GM18861 (cell line): ENCODE results near the gene ITGB1BP1.

Experiments used
- ATAC-seq: cut with Tn5 transposase; IDR thresholded peaks from one replicate; pipeline ENCODE4 v1.9.1; 2021; ENCODE audit not compliant: unreplicated experiment

ITGB1BP1 gene

GRCh38 chr2:9423100-9423921 is at the start of gene ITGB1BP1, which contains the start of gene CPSF3:
ITGB1BP1 (minus strand) TSS chr2:9423528; CDS start chr2:9418697, 4,831 bp downstream.
CPSF3 (plus strand) TSS chr2:9423654; CDS start chr2:9423774, 120 bp downstream.
- peak; percentile 73 for ATAC-seq

GRCh38 chr2:9472511-9472910 is 49.2 kb upstream of the ITGB1BP1 start:
- ATAC-seq = no peak

GRCh38 chr2:9471206-9471605 is 47.9 kb upstream of the ITGB1BP1 start:
- no peak for ATAC-seq

GRCh38 chr2:9467687-9468086 is 44.4 kb upstream of the ITGB1BP1 start:
- no peak for ATAC-seq

GRCh38 chr2:9466147-9466683 is 42.9 kb upstream of the ITGB1BP1 start:
- no peak for ATAC-seq

GRCh38 chr2:9465170-9465569 is 41.8 kb upstream of the ITGB1BP1 start:
- no peak for ATAC-seq

GRCh38 chr2:9463698-9464034 is 40.3 kb upstream of the ITGB1BP1 start:
- no peak for ATAC-seq

GRCh38 chr2:9462886-9463697 is 39.8 kb upstream of the ITGB1BP1 start:
- ATAC-seq = no peak

- ATAC-seq = no peak
Measured at GRCh38 chr2:9462313-9462712, 39.0 kb upstream of the ITGB1BP1 start.

GRCh38 chr2:9461079-9461478 is 37.8 kb upstream of the ITGB1BP1 start:
- no peak for ATAC-seq

- no peak for ATAC-seq
Measured at GRCh38 chr2:9460441-9461017, 37.2 kb upstream of the ITGB1BP1 start.

GRCh38 chr2:9451231-9451630 is 27.9 kb upstream of the ITGB1BP1 start:
- ATAC-seq = no peak

GRCh38 chr2:9445089-9445488 is 21.8 kb upstream of the ITGB1BP1 start:
- no peak for ATAC-seq

GRCh38 chr2:9443526-9443925 is 20.2 kb upstream of the ITGB1BP1 start:
- no peak for ATAC-seq

- no peak for ATAC-seq
Measured at GRCh38 chr2:9441556-9441955, 18.2 kb upstream of the ITGB1BP1 start.

GRCh38 chr2:9440058-9440727 is 16.9 kb upstream of the ITGB1BP1 start:
- no peak for ATAC-seq

GRCh38 chr2:9439536-9439935 is 16.2 kb upstream of the ITGB1BP1 start:
- no peak for ATAC-seq

GRCh38 chr2:9434489-9434888 is 11.2 kb upstream of the ITGB1BP1 start:
- no peak for ATAC-seq

GRCh38 chr2:9430316-9431293 is 7.3 kb upstream of the ITGB1BP1 start:
- no peak for ATAC-seq
